Right hindlimb (tissue), 1 donor: ENCODE data around the gene ISG20L2.

Experiments used
- DNase-seq: peaks from one replicate; pipeline ENCODE4 v3.0.0-alpha.2; 2018

ISG20L2 gene

DNA sequence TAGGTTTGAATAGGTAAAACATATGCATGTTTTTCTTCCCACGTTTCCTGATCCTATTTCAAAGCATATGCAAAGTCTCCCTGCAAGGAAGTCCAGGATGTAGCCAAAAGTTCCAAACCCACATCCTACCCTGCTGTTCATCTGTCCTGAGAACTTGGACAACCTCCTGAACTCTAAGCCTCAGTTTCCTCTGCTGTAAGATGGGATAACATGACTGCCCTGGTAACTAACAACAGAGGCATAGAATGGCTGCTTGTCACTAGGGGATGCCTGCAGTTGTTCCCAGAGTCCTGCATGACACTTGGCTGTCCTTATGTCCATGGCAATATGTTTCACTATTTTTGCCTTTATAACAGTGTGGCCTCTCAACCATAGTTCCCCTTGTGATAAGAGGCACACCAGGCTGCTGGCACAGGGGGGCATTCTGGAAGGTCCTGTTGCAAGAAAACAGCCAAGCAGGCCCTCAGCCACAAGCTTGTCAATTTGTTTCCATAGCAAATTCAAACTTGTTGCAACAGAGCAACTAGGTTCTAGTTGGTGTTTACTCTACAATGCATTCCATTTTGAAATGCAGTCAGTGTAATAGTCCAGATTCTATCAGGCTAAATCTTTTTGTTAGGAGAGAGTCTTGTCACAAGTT, 24.4 kb upstream of the ISG20L2 start:
- no peak for DNase-seq

- DNase-seq: peak; percentile 99
These were observed 23.4 kb upstream of the ISG20L2 start for GRCh38 chr1:156751757-156752481.

DNA sequence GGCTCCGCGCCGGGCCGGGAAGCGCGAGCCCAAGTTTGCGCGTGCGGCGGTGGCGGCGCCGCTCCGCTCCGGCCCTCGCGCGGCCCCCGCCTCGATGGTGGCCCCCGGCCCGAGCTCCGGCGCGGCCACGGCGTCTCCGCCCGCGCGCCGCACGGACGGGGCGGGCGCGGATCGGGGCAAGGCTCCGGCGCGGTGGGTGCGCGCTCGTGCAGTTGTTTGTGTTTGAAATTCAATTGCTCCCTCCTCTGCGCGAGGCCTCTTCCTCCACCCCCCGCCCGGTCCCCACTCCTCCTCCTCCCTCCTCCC, 22.8 kb upstream of the ISG20L2 start, which contains the start of gene HDGF:
Gene HDGF (minus strand): TSS at position 225 of the 306 bp plus-strand sequence. CDS start 246 bp downstream, outside the sequence.
- DNase-seq: no peak

DNA sequence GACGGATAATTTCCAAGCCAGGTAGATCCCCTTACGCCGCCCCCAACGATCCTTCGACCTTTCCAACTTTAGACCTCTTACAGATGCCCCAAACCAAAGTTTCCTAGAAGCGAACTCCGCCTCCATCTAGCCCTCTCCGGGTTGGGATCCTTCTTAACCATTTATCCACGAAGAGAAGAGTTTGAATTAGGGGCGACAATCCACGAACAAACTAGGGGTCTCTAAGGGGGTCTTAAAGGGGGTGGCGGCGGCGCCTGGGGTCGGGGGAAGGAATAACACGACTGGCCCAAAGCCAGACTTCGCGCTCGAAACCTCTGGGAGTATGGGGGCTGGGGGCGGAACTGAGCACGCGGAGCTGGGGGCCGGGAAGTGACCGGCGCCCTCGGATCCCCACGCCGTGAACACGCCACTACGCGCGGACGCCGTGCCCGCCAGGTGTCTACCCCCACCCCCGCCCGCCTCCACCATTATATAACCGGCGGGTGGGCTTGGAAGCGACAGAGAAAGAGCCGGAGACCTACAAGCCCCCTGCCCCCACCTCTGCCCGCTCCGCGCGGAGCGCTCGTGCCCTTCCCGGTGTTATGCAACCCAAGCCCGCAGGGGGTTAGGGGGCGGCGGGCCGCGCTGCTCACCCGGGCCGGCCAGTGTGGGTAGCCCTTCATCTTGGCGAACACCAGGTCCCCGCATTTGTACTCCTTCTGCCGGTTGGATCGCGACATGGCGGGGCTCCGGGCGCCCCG, 22.3 kb upstream of the ISG20L2 start:
- DNase-seq: peak; percentile 64

DNA sequence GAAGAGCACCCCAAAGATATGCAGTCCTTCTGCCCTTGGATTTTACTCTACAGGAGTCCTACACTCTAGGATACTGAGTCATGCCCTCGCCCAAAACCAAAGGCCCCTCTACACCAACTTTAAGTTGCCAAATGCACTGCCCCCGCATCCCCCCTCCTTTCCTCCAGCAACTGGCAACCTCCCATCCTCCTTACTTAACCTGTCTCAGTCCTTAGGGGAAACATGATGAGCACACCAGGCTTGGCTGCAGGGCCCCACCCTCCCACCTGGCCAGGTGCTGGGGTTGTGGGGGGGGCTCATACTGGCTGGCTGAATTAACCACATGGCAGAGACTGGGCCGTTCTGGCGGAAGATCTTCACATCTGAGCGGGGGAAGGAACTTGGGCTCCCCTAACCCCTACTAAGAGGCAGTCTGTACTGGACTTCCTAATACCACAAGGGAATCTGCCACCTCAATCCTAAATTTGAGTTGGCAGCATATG, 21.7 kb upstream of the ISG20L2 start:
- peak; percentile 49 for DNase-seq

GRCh38 chr1:156749419-156750118, 21.0 kb upstream of the ISG20L2 start:
- no peak for DNase-seq

- DNase-seq: peak; percentile 60
These were observed 20.3 kb upstream of the ISG20L2 start for GRCh38 chr1:156748670-156749418.

- DNase-seq: peak; percentile 38
These were observed 19.4 kb upstream of the ISG20L2 start for GRCh38 chr1:156747742-156748669.

DNA sequence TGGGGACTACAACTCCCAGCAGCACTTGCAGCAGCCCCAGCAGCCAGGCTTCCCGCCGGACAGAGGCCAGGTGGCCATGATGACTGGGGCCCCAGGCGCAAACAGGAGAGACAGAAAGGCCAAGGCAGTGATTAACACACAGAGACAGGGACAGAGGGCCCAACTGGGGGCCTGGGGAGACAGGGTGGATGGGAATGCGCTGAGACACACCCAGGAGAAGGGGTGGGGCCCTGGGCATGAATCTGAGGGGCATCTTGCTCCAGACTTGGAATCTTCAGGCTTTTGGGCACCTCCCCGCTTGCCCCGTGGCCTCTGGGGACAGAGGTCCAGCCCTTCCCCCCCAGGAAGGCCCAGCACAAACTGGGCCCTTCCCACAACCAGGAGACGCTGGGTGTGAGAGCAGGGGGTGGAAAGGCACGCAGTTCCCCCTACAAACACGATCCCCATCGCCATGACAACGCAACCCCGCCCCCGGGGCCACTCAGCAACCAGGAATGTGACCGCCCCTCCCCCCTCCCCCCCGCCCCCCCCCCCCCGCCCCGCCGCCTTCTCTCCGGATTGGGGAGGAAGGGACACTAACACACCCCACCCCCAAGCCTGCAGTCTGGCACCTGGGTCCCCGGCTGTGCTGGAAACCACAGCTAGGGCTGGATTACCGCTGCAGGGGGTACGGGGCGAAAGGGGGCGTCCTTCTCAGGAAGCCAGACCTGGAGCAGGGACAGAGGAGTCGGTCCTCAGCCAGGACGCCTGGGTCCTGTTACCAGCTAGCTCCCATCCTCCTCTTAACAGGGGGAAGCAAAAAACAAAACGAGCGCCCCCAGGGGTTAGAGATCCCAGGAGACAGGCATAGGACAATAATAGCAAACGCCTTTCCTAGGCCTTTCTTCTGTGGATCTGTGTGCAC, 18.4 kb upstream of the ISG20L2 start:
- peak; percentile 96 for DNase-seq

- DNase-seq: no peak
These were observed 17.8 kb upstream of the ISG20L2 start for GRCh38 chr1:156746406-156746727.

DNA sequence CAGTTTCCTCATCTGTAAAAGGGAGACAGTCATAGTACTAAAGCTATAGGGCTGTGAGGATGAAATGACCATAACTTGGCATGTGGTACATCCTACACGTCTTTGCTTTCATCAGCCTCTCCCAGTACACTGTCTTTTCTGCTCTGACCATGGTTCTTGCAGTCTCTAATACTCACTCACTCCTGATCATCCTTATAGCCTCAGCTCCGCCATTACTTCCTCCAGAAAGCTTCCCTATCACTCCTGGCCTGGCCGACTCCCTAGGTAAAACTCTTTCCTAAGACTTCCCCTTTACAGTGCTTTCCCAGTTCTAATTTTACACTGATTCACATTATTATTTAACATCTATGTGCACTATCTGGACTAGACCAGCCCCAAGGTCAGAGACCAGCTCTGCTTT, 17.3 kb upstream of the ISG20L2 start:
- no peak for DNase-seq

DNA sequence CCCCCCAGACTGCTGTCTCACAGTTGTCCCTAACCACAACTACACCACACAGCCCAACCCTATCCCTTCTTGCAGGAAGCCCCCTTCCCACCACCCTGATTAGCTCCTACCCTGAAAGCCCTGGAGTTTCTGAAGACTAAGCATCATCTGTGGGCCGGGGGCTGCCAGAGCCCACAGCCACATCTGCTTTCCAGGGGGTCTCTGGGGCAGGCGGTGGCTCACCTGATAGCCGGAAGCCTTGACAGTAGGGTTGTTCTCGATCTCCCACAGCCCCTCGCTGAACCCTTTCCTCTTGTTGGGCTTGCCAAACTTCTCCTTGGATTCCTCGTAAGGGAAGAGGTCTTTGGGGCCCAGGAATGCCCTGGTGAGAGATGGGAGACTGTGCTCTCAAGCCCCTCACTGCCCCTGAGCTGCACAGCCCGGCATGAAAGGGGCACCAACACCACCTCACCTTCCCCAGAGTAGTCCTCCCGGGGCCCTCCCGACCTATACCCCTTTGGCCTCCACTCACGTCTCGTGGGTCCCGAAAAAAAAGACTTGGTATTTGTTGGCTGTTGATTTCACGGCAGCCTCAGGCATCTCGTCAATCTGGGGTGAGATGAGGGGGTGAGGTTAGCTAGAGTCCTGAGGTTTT, 16.3 kb upstream of the ISG20L2 start:
- no peak for DNase-seq

DNA sequence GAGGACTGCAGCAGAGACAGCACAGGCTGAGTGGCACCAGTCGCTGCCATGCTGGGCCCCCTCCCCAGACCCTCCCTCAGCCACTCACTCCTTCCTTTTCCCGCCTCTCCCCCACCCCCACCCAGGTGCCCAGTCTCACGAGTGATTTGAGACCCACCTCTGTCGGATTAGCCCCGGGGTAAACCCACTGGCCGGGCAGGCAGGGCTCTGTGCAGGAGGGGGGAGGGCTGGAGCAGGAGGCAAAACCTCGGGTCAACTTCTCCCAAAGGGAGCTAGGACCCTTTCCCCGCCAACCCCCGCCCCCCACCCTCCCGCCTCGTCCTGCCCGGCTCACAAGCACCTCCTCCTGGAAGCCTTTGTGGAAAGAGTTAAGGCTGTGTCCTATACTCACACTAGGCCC, 15.8 kb upstream of the ISG20L2 start:
- DNase-seq: no peak

DNA sequence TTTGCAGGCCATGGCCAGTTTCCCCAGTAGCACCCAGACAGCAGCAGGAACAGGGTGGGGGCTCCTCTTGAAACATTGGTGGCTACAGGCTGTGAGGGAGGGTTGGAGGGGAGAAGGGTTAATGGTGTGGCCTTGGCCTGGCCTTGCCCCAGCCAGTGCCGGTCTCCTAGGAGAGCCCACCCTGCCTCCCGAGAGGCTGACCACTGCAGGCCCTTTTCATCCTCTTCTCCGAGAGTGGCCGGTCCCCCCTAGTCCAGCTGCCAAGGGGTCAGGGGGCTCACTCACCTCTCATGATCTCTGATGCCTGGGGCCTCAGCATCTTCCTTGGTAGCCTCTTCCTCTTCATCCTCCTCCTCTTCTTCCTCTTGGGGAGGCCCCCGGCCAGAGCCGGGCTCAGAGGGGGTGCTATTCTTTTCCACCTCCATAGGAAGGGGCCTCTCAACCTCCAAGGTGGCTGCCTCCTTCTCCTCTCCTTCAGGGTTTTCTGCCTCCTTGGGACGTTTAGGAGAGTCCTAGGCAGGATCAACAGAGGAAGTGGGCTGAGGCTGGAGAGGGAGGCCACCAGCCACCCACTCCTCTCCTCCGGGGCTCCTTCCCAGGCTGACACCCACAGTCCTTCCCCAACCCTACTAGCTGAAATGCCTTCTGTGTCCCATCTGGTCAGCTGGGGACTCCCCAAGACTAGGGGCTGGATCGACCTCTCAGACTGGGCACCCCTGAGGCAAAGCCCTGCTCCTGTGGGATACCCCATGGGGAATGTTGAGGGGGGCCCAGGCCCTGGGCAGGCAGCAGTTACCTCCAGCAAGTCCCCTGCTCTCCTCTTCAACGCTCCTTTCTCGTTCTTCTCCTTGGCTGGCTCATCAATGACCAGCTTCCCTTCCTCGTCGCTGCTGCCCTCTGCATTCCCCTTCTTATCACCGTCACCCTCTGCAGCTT, 15.1 kb upstream of the ISG20L2 start:
- DNase-seq: no peak

DNA sequence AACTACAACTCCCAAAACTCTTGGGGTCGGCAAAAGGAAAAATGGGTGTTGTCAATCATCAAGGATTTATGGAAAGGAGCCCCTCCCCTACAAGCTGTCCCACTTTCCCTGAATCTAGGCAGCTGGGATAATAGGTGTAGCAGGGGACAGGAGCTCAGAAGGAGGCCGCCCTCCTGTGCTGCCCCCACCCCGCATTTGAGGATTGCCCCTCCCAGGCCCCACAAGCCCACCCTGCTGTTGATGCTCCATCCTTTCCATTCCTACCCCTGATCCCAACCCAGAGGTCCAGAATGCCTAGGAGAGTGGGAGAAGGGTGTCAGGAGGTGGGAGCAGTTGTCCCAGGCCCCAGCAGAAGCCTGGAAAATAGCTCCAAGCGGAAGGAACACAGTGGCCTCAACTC, 14.2 kb upstream of the ISG20L2 start:
- no peak for DNase-seq

DNA sequence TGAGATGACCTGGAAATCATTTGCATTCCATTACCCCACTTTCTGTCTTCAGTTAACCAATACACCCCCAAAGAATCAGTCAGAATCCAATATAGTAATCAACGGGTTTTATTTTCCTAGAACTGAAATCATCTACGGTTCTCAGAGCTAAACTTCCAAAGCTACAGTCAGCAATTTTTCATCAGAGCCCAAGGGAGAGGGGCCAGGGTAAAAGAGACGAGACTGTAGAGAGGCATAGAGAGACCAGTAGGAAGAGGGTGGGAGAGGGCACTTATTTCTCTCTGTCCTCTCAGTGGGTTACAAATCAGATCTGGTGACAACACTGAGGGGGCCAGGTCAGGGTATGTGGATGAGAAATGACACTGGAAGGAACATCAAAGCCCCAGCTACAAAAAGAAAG, 13.5 kb upstream of the ISG20L2 start:
- no peak for DNase-seq

DNA sequence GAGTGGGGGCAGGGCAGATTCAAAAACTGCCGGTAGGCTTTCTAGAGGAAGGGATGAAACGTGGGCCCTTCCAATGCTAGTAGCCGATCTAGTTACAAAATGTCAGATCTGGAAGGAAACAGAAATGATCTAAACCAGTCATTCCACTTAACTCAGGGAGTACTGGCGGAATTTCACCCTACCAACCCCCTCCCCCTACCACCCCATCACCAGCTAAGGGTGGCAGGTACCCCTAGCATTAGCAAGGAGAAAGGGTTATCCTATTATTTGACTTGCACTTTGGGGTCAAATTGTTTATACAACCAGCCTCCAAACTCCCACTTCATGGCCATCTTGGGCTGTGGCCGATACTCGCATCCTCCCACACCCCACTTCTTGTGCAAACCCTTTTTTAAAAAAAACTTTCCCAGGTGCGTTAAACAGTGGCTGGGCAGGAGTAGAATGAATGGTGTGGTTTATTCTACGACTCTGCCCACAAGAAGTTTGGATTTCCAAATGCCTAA, 13.0 kb upstream of the ISG20L2 start:
- DNase-seq: no peak

- peak; percentile 99 for DNase-seq
These were observed 12.3 kb upstream of the ISG20L2 start, which contains the start of gene MRPL24 for GRCh38 chr1:156740741-156741480. TSS of gene MRPL24 (minus strand) at chr1:156741088. CDS start at chr1:156738704, 2,384 bp downstream.
